HG03196 (cell line): ENCODE data around the gene STIM1.
"Not testable (repeated sequence)": the region's sequence is repeated elsewhere in the genome, so short reads cannot be mapped to it uniquely, and the experiment has no call there.

ENCODE experiments used
- ATAC-seq: cut with Tn5 transposase; IDR thresholded peaks from one replicate; pipeline ENCODE4 v1.9.1; 2021; ENCODE audit not compliant: unreplicated experiment

STIM1 gene

DNA sequence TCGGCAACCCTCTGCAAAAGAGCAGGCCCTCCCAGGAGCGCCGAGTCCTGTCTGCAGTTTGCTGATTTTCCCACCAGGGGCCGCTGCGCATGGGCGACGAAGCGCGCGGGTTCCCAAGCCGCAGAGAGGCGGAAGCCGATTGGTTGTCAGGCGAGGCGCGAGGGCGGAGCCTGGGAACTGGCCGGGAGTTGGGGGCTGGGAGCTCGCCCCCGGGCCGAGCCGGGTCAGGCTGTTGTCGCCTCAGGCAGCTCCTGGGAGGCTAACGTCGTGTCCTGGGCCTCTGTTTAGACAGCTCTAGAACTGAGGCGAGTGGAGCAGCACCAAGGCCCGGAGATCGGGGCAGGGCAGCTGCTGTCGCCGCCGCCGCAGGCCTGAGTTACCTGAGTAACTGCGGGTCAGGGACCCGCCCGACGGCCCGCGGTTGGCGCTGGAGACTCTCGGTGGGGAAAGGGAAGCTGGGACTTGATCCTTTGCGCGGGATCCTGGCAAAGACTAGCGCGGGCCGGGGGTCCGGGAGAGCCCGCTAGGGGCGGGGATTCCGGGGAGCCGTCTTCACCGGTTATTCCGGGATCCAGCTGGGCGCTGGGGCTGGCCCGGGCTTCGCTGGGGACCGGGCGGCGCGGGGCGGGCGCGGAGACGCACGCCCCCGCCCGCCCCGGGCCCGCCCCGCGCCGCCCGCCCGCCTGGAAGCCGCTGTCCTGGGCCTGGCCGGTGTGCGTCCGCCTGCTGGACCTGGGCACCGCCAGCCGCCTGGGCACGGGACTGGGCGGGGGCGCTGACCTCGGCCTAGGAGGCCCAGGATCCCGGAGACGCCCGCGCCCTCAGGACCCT lies at the start of gene STIM1:
STIM1 (plus strand) TSS at position 688 of the 831 bp plus-strand sequence. CDS start 607 bp downstream, outside the sequence.
- ATAC-seq: peak; percentile 62

DNA sequence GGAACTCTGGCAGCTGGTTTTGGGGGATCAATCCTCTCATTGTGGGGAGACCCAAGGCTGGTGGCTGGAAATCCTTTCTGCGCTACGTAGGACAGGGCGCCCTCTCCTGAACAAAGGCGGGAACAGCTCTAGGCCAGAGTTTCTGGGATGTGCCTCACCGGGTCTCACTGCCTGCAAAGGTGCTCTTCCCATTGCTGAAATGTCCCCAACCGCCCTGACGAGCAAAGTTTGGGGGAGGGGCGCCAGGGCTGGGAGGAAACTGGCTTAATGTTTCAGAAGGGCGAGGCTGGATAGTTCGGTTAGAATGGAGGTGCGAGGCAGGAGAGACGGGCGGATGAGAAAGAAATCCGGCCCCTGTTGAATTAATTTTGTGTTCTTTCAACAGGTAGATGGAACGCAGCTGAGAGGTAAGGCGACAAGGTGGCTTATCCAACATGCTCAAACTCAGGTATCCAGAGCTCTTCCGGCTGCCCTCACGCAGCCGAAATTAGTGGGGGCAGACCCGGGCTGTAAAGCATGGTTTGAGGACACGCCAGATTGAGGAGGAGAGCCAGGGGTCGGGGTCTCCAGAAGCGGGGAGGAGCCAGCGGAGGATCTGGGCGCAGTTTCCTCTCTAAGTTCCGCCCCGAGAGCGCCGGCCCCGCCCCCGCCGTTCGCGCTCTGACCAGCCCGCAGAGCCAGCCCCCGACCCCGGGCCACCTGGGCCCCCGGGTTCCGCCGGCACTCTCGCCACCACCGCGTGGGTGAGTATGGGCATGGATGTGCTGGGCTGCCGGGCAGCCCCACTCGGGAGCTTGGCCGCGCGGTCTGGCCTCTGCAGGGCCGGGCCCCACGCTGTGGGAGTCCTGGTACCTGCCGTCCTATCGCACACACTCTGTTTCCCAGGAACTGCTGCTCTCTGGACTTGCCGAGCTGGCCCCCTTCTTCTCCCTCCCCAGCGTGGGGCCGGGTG lies 47.3 kb upstream of the STIM1 start, which contains the start of gene PGAP2:
PGAP2 (plus strand) TSS at position 652 of the 952 bp plus-strand sequence. CDS start 2,700 bp downstream, outside the sequence.
- ATAC-seq: peak; percentile 51

DNA sequence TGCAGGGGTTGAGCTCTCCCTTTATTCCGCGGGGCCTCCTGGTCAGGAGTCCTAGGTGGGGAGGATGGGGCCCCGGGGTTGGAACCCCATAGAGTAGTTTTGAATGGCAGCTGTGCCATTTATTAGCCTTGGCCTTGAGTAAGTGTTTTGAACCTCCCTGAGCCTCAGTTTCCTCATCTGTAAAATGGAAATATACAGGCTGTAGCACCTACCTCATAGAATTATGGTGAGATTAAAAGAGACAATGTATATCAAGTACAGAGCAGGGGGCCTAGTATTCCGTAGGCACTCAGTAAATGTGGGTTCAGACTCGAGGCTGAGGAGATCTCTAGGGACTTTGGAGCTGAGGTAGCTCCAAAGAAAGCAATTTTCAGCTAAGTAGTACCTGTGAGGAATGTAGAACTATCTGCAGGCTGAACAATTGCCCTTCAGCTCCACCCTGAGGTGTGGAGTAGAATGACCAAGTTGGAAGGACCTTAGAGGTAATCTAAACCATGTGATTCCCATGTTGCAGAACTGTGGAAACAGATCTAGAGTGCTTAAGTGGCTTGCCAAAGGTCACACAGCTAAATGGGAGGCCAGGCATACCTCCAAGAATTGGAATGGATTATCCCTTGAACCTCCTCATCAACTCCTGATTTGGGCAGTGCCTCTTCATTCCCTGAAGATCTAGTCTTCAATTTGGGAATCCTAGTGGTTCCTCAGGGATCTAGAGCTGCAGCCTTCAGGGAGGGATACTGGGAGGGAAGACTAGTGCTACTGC lies 46.4 kb upstream of the STIM1 start:
- peak; percentile 61 for ATAC-seq

DNA sequence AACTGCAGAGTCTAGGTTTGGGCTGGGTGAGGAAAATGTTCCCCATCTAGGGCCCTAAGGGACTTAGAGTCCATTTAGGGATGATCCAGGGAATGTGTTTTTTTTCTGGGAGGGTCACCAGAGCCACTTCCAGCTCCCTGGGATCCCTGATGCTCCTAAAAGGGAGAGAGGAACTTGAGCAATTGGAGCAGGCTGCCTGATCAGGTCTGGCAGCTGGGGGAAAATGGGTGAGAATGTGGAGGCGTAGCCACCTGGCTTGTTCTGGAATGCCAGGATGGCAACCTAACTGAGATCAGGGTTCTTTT lies 45.9 kb upstream of the STIM1 start:
- no peak for ATAC-seq

DNA sequence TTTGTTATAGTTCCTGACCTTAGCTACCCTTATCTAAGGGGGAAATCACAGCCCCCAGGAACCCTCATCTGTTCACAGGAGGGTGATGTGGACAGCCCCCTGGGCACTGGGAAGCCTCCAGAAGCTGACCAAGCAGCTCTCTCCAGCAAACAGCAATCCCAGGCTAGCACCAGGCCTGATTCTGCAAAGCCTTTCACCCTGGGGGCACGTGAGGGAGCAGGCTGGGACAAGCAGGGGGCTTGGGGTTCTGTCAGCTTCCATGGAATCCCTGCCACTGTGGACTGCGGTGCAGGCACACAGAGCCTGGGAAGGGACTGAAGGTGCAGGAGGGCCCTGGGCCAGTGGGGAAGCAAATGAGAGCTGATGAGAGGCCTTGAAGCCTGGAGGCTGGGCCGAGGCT lies 45.0 kb upstream of the STIM1 start:
- no peak for ATAC-seq

DNA sequence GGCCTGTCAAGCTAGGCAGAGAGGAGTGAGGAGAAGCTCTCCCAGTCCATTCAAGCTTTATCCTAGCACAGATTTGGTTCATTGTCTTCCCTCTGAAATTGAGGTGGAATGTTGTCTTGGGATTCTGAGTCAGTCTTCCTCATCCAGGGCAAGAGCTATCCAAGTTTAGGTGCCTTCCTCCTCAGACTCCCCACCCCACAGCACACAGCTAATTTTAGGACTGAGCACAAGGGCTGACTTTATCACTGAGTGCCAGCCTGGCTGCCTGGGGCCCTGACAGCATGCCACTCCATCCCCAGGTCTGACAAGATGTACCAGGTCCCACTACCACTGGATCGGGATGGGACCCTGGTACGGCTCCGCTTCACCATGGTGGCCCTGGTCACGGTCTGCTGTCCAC lies 44.5 kb upstream of the STIM1 start:
- no peak for ATAC-seq

DNA sequence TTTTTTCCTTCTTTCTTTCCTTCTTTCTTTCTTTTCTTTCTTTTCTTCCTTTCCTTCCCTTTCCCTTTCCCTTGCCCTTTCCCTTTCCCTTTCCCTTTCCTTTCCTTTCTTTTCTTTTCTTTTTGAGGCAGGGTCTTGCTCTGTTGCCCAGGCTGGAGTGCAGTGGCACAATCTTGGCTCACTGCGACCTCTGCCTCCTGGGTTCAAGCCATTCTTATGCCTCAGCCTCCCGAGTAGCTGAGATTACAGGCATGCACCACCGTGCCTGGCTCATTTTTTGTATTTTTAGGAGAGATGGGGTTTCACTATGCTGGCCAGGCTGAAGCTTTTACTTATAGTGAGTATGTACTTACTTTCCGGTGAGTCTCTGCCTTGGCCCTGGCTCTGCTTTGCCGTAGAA lies 40.6 kb upstream of the STIM1 start:
- ATAC-seq: not testable (repeated sequence)

DNA sequence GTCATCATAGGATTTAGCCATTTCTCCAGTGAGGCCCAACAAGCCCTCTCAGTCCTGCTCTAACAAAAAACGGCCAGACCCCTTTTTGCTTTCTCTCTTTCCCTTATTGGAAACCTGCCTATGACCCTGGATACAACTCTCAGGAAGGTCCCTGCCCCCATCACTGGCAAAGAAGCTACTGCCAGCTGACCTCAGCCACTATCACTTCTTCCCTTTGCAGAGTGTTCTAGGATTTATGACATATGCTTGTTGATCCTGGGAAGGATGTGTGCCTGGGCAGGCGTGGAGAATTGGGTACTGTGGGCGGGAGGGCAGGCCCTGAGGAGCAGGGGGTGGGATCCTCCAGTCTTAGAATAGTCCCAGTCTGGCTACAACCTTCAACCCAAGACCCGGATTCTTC lies 39.6 kb upstream of the STIM1 start:
- ATAC-seq: no peak

DNA sequence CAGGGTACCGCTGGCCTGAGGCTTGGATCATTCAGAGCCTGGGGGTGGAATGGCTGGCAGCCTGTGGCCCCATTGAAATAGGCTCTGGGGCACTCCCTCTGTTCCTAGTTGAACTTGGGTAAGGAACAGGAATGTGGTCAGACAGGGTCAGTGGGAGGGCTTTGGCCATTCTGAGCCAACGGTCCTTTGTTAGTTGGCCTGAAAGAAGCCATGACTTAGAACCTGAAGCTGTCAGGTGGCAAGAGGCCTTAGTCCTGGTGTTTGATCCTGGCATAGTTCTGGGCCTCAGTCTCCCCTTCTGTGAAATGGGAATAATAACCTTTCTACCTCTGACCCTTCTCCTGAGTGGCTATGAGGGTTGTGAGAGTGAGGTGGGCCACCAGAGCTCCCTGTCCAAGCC lies 38.8 kb upstream of the STIM1 start:
- ATAC-seq: no peak

DNA sequence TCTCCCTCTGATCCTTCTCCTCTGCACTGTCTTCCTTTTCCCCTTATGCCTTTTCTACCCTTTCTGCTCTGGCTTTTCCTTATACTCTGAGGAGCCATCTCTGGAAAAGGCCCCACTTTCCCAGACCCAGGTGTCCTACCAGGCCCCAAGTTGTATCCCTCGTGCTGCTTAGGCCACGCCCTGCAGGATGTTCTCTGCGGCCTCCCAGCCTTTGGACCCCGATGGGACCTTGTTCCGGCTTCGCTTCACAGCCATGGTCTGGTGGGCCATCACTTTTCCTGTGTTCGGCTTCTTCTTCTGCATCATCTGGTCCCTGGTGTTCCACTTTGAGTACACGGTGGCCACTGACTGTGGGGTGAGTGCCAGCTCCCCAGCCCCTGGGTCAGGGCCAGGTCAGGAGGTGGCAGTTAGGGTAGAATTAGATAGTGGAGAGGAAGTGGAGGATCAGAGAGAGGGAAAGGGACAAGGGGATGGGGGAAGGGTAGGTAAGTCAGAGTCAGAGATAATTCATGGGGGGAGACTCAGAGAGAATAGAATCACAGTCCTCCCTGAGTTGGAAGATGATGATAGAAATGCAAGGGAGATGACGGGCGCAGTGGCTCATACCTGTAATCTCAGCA lies 38.2 kb upstream of the STIM1 start:
- ATAC-seq: no peak

DNA sequence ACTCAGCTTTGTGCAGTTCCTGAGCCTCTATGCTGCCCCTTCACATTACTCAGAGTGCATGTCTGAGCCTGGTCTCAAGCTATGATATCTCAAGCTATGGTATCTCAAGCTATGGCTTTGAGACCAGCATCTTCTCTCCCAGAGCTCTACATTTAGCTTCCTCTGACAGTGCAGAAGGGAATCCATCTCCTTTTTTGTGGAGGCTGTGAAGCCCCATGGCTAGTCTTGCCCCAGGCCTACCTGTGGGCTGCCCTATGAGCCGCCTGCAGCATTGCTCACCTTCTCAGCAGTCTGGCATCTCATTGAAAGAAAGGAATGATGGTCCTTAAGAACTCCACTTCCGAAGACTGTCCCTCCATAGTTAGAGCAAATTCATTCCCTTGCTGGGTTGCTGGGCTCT lies 34.5 kb upstream of the STIM1 start:
- no peak for ATAC-seq

DNA sequence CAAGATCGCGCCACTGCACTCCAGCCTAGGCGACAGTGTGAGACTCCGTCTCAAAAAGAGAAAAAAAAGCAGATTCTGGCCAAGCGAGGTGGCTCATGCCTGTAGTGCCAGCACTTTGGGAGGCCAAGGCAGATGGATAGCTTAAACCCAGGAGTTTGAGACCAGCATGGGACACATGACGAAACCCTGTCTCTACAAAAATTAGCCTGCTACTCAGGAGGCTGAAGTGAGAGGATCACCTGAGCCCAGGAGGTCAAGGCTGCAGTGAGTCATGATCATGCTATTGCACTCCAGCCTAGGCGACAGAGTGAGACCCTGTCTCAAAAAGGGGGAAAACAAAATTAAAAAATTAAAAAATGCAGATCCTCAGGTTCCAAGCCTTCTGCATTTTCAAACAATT lies 33.2 kb upstream of the STIM1 start:
- ATAC-seq: no peak

DNA sequence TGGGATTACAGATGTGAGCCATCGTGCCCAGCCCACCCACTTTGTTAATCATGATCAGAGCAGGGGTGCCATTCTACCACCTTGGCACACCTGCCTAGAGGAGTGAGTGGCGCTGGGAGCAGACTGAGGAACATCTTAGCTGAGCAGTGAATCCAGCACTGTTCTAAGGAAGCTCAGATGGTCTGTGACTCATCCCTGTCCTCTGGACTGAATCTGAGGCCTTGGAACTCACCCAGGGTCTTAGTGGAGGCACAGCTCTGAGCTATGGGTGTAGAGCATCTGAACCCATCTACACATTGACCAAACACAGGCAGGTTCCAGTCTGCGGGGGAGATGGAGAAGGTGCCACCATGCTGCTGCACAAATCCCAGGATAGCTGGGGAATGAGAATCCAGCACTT lies 32.2 kb upstream of the STIM1 start:
- no peak for ATAC-seq

DNA sequence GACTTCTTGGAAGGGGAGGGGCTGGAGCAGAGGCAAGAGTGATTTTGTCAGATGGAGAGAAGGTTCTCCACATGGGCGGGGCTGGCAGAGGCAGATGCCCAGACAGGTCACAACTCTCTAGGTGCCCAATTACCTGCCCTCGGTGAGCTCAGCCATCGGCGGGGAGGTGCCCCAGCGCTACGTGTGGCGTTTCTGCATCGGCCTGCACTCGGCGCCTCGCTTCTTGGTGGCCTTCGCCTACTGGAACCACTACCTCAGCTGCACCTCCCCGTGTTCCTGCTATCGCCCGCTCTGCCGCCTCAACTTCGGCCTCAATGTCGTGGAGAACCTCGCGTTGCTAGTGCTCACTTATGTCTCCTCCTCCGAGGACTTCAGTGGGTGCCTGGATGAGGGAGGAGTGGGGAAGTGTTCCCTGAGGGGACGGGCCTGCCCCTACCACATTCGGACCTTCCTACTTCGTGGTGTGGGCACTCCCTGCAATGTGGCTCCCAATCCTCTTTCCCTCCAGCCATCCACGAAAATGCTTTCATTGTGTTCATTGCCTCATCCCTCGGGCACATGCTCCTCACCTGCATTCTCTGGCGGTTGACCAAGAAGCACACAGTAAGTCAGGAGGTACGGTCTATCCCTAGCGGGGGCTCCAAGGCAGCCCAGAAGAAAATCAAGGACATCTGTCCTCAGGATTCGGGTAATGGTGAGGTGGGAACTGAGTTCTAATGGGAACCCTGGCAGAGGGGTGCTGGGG lies 31.5 kb upstream of the STIM1 start:
- ATAC-seq: no peak

DNA sequence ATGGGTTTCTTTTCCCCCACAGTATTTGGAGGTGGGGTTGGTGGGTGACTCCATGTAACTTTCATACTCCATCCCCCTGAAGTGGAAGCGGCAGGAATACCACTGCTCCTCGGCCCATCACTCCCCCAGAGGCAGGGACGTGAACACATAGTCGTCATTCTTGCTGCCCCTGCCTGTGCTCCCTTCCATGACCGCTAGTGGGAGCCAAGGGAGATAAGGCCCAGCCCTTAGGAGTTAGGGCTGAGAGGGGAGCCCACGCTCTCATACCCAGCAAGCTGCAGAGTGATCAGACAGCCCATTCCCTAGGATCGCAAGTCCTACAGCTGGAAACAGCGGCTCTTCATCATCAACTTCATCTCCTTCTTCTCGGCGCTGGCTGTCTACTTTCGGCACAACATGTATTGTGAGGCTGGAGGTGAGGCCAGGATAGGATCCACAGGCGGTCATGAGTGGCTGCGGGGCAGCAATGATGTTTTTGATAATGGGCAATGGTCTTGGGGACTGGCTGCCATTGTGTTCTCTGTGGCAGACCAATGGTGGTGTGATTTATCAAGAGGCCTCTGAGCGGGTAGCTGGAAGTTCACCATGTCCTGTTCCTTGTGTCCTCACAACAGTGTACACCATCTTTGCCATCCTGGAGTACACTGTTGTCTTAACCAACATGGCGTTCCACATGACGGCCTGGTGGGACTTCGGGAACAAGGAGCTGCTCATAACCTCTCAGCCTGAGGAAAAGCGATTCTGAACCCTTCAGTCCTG lies 30.6 kb upstream of the STIM1 start:
- peak; percentile 69 for ATAC-seq

DNA sequence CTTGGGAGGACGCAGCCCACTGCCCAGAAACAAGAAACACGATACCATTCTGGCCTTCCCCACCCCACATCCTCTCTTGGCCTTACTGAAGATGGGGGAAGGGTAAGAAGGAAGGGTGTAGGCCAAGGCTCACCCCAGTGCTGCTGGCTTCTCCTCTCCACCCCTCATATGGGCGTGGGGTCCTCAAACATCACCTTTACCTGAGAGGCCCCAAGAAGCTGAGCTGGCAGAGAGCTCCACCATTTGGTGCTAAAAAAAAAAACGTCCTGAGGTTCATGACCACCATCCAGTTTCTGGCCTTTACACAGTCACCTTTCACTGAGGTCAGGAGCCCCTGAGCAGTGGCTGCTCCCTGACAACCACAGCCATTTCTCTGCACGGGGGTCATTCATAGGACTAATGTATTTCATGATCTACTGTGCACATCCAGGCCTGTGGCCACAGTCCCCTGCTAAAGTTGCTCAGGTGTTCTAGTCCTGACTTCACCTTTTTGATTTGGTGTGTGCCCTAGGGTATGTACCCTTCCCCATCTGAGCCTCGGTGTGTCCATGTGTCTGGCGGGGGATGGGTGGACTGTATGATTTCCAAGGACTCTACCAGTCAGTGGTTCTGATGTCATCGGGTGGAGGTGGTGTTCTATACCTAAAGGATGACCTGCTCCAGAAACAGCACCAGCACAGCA lies 29.9 kb upstream of the STIM1 start:
- no peak for ATAC-seq

DNA sequence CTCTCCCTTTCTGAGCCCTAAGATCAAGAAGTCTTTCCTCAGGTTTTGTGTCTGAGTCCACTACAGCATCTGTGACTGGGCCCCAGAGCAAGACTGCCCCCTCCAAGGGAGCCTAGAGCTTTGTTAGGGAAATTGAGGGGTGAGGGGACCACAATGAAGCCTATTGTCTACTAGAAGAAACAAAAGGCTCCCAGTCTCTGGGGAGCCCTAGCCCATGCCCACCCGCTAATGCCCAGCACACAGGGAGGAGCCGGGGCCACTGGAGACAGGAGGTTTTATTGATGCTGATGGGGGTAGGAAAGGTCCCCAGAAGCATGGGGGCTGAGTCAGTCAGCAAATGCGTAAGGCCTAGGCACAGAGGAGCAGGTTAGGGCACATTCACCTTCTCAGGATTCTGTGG lies 28.7 kb upstream of the STIM1 start:
- ATAC-seq: no peak

DNA sequence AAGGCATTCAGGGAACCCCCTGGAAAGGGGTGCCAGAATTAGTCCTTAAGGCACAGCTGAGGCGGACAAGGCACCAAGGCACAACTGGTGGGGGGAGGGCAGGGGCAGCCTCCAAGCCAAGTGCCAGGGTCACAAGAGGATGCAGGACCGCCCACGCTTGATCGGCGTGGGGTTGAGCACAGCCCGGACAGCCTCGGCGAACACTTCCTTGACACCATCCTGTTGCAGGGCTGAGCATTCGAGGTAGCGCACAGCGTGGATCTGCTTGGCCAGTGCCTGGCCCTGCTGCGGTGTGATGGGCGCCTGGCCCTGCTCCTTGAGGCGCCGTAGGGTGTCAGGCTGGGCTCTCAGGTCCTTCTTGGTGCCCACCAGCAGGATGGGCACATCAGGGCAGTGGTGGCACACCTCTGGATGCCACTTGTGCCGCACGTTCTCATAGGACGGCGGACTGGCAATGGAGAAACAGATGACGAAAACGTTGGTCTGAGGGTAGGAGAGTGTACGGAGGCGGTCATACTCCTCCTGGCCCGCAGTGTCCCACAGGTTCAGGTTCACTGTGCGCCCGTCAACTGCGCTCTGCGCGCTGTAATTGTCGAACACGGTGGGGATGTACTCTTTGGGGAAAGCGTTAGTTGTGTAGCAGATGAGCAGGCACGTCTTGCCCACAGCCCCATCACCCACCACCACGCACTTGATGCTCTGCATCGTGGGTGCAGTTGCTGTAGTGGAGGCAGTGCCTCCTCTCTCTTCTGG lies 27.9 kb upstream of the STIM1 start:
- ATAC-seq: no peak
